Tibial artery (tissue), 4 donors: ENCODE measurements around the gene KCNMA1.

Experiments
- DNase-seq, 2 donors: peaks; one replicate each; pipeline ENCODE4 v3.0.0-alpha.2; 2019
- H3K27ac ChIP-seq, 2 donors: fragments of 200-600 bp; sonication (generic) in 1 of 2; 1 replicate in 1 of 2; 2 replicates in 1 of 2; pipeline ENCODE4 v1.5.1; 2018 to 2019; ENCODE audit warnings: mild to moderate bottlenecking in 1 of 2
- H3K27me3 ChIP-seq, 2 donors: fragments of 200-600 bp; sonication (generic) in 1 of 2; one replicate each; pipeline versions ENCODE4 v1.5.1 to v1.6.0; 2016 to 2019
- H3K36me3 ChIP-seq, 3 donors: fragments of 200-600 bp; sonication (generic) in 2 of 3; one replicate each; pipeline ENCODE4 v1.5.1; 2016 to 2019; ENCODE audit warnings: mild to moderate bottlenecking in 2 of 3
- H3K4me1 ChIP-seq, 4 donors: fragments of 200-600 bp; sonication (generic) in 2 of 4; 1 replicate in 3 of 4; 2 replicates in 1 of 4; pipeline ENCODE4 v1.5.1; 2016 to 2019
- H3K4me3 ChIP-seq, 2 donors: fragments of 200-600 bp; sonication (generic) in 1 of 2; 1 replicate in 1 of 2; 2 replicates in 1 of 2; pipeline ENCODE4 v1.5.1; 2018 to 2019; ENCODE audit warnings: mild to moderate bottlenecking in 2 of 2
- H3K9me3 ChIP-seq, 3 donors: fragments of 200-600 bp; sonication (generic) in 1 of 3; one replicate each; pipeline ENCODE4 v1.5.1; 2016 to 2019
- CTCF ChIP-seq, 2 experiments: fragments of 200-600 bp in 1 of 2; fragments of 450-650 bp in 1 of 2; IDR thresholded peaks; one replicate each; pipeline ENCODE4 v1.5.1; 2017 to 2019; ENCODE audit warnings: antibody characterized with exemption in 2 of 2, mild to moderate bottlenecking in 1 of 2, moderate library complexity in 1 of 2
- intact Hi-C: fragments of 100-400 bp; cut with DNase I; formaldehyde crosslinking; loops from one replicate; pipeline ENCODE4 v1.15.0; 2023; ENCODE audit warnings: low total_unique reads

The KCNMA1 gene

DNA sequence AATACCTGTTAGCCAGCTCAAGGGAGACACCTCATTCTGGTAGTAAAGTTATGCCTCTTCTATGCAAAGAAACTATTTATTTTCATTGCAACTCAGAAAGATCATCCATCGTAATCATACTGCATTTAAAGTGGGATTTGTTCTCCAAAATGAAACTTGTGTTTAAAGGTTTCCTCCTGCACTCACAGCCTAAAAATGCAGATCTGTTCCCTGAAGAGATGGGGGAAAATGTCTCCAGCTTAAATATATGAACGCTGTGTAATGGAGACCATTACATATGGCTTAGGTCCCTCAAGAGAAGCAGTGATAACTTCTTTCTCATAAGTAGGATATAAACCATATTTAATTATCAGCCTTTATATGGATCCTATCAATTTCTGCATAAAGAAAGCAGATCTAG, 665.1 kb downstream of the KCNMA1 start:
- no peak overlapping the region for H3K27ac ChIP-seq
- DNase-seq = no peak
- H3K27me3 ChIP-seq = no peaks in the 10 kb centered on the region
- no peaks in the 10 kb centered on the region for H3K4me1 ChIP-seq
- H3K9me3 ChIP-seq = no peaks in the 10 kb centered on the region
- TF ChIP-seq CTCF (IDR thresholded peaks at IDR 0.05) = no peak
- H3K4me3 ChIP-seq = no peak overlapping the region
- intact Hi-C loops = no loop called here
- peaks cover 0 to 5% (median 0%) of the 10 kb centered on the region in 3 donors for H3K36me3 ChIP-seq

DNA sequence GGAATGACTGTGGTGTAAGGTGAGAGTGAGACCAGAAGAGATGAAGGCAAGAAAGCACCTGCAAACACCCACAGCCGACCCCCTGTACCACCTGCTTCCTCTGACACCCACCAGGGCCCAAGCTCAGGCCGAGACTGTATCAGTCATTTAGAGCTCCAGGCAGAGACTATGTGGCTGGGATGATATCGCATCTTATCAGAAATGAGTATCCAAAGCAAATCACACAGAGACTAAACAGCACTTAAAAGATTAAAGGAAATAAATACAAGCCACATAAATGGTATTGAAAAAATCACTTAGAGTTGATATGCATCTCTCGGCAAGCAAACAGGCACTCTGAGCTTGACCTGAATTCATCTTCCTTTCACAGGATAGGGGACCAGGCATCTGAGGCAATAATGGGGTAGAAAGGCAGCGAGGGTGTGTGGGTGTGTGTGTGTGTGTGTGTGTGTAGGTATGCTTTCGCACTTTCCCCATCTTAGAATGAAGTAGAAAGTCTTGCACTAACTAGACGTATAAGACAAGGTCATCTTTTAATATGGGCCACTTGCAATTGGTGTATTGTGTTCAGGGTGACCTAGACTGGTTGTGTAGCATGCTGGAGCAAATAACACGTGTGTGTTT, 665.9 kb downstream of the KCNMA1 start:
- Histone ChIP-seq H3K9me3 (no peaks in the 10 kb centered on the region), H3K4me3 (no peak overlapping the region), H3K36me3 (peaks cover 0 to 5% (median 0%) of the 10 kb centered on the region in 3 donors), H3K27ac (no peak overlapping the region), H3K4me1 (no peaks in the 10 kb centered on the region), H3K27me3 (no peaks in the 10 kb centered on the region)
- TF ChIP-seq CTCF (IDR thresholded peaks at IDR 0.05) = no peak
- intact Hi-C loops = no loop called here
- no peak for DNase-seq

GRCh38 chr10:76970711-76971519, 666.7 kb downstream of the KCNMA1 start:
- no peak overlapping the region for H3K27ac ChIP-seq
- TF ChIP-seq CTCF (IDR thresholded peaks at IDR 0.05) = no peak
- H3K36me3 ChIP-seq = peaks cover 0 to 5% (median 0%) of the 10 kb centered on the region in 3 donors
- intact Hi-C loops = no loop called here
- no peaks in the 10 kb centered on the region for H3K4me1 ChIP-seq
- DNase-seq = no peak
- H3K9me3 ChIP-seq = no peaks in the 10 kb centered on the region
- H3K4me3 ChIP-seq = no peak overlapping the region
- no peaks in the 10 kb centered on the region for H3K27me3 ChIP-seq

DNA sequence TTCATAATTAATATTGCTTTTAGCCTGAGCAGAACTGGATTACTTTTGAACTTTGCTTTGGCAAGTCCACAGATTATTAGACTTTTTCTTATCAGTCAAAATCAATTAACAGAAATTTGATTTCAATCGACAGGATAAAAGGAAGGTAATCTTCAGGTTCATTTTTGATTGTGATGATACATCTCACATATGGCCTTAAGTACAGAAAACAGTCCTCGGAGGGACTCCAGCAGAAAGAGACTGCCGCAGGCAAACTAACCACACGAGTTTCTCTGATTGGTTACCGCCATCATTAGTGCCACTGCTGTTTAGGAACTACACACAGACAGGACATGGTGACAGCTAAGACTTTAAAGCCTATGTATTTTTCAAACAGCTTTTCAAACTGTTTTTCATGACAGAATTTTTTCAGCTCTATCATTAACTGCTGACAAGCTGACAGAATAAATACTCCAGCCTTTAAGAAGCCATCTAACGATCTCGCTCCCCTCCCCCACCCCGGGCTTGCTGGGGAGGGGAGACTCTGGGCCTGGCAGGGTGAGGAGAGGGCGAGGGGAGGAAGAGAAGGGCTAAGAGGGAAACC, 668.2 kb downstream of the KCNMA1 start:
- intact Hi-C loops = no loop called here
- no peak for TF ChIP-seq CTCF (IDR thresholded peaks at IDR 0.05)
- H3K4me1 ChIP-seq = no peaks in the 10 kb centered on the region
- DNase-seq = no peak
- H3K36me3 ChIP-seq = peaks cover 0 to 10% (median 4%) of the 10 kb centered on the region in 3 donors
- H3K9me3 ChIP-seq = no peaks in the 10 kb centered on the region
- H3K27ac ChIP-seq = no peak overlapping the region
- H3K27me3 ChIP-seq = no peaks in the 10 kb centered on the region
- no peak overlapping the region for H3K4me3 ChIP-seq

GRCh38 chr10:76968483-76968882, 669.1 kb downstream of the KCNMA1 start:
- Histone ChIP-seq H3K27me3 (no peaks in the 10 kb centered on the region), H3K27ac (no peak overlapping the region), H3K4me1 (no peaks in the 10 kb centered on the region), H3K9me3 (no peaks in the 10 kb centered on the region), H3K36me3 (peaks cover 0 to 14% (median 4%) of the 10 kb centered on the region in 3 donors), H3K4me3 (no peak overlapping the region)
- no peak for DNase-seq
- no peak for TF ChIP-seq CTCF (IDR thresholded peaks at IDR 0.05)
- intact Hi-C loops = no loop called here
